ENCODE data around the gene UGT2A2. TPM values are rescaled to one million over a fixed set of nuclear protein-coding genes. Genes with fewer than 3 reads are reported as not detected.

UGT2A2 gene
- total and polyA plus RNA-seq, 4 experiments from 2014 or later: not detected

GRCh38 chr4:69653147-69653546, 13.7 kb upstream of the UGT2A2 start, which contains the start of gene UGT2A1:
Gene UGT2A1, minus strand, starts transcription at chr4:69653247. Its CDS starts 5,603 bp downstream, at chr4:69647644.
- peaks cover 0 to 2% (median 0%) of the 10 kb centered on the region in 8 donors for H3K9me3 Mint-ChIP-seq
- H3K4me1 Mint-ChIP-seq: no peaks in the 10 kb centered on the region
- no peak within 1 kb of the TSS for H3K4me3 Mint-ChIP-seq
- no peaks in the 10 kb centered on the region for H3K27me3 Mint-ChIP-seq
- no peaks in the 10 kb centered on the region for H3K36me3 Mint-ChIP-seq
- H3K9me3 ChIP-seq (ENCODE audit: control insufficient read depth in 1 of 2, low read length in 2 of 2): no peaks in the 10 kb centered on the region
- H3K27ac Mint-ChIP-seq: no peak within 1 kb of the TSS
- H3K27ac ChIP-seq (ENCODE audit: low read depth, low read length): no peak within 1 kb of the TSS
- no peak within 1 kb of the TSS for H3K4me3 ChIP-seq (ENCODE audit: low read length in 2 of 2)
- intact Hi-C loops (cut with micrococcal nuclease): no loop called here
- no peaks in the 10 kb centered on the region for H3K4me1 ChIP-seq (ENCODE audit: insufficient read depth, low read length)
- no peak for DNase-seq
- no peaks in the 10 kb centered on the region for H3K27me3 ChIP-seq (ENCODE audit: insufficient read depth, low read length)
- H3K36me3 ChIP-seq (ENCODE audit: insufficient read depth, low read length): no peaks in the 10 kb centered on the region
- POLR2A ChIA-PET (ENCODE audit: partially characterized antibody): no interaction called here
- CTCF ChIA-PET (ENCODE audit: partially characterized antibody): no interaction called here

GRCh38 chr4:69650872-69651271, 11.4 kb upstream of the UGT2A2 start:
- Mint-ChIP-seq H3K27ac (no peak overlapping the region), H3K27me3 (no peaks in the 10 kb centered on the region), H3K9me3 (no peaks in the 10 kb centered on the region), H3K4me1 (no peaks in the 10 kb centered on the region), H3K4me3 (no peak overlapping the region), H3K36me3 (no peaks in the 10 kb centered on the region)
- ChIA-PET CTCF (ENCODE audit: partially characterized antibody) (no interaction called here), POLR2A (ENCODE audit: partially characterized antibody) (no interaction called here)
- Histone ChIP-seq H3K4me1 (ENCODE audit: insufficient read depth, low read length) (no peaks in the 10 kb centered on the region), H3K9me3 (ENCODE audit: control insufficient read depth in 1 of 2, low read length in 2 of 2) (no peaks in the 10 kb centered on the region), H3K27me3 (ENCODE audit: insufficient read depth, low read length) (no peaks in the 10 kb centered on the region), H3K27ac (ENCODE audit: low read depth, low read length) (no peak overlapping the region), H3K4me3 (ENCODE audit: low read length in 2 of 2) (no peak overlapping the region), H3K36me3 (ENCODE audit: insufficient read depth, low read length) (no peaks in the 10 kb centered on the region)
- intact Hi-C loops (cut with micrococcal nuclease): no loop called here
- no peak for DNase-seq

- intact Hi-C loops (cut with micrococcal nuclease): no loop called here
- CTCF ChIA-PET (ENCODE audit: partially characterized antibody): no interaction called here
- POLR2A ChIA-PET (ENCODE audit: partially characterized antibody): no interaction called here
These were observed 10.2 kb upstream of the UGT2A2 start for GRCh38 chr4:69649629-69650028.

GRCh38 chr4:69649207-69649606, 9.8 kb upstream of the UGT2A2 start:
- POLR2A ChIA-PET (ENCODE audit: partially characterized antibody): no interaction called here
- intact Hi-C loops (cut with micrococcal nuclease): no loop called here

More at GRCh38 chr4:69649629-69650028, 10.2 kb upstream of the UGT2A2 start:
- Histone ChIP-seq H3K9me3 (ENCODE audit: control insufficient read depth in 1 of 2, low read length in 2 of 2) (no peaks in the 10 kb centered on the region), H3K27ac (ENCODE audit: low read depth, low read length) (no peak overlapping the region), H3K36me3 (ENCODE audit: insufficient read depth, low read length) (no peaks in the 10 kb centered on the region), H3K4me3 (ENCODE audit: low read length in 2 of 2) (no peak overlapping the region), H3K27me3 (ENCODE audit: insufficient read depth, low read length) (no peaks in the 10 kb centered on the region), H3K4me1 (ENCODE audit: insufficient read depth, low read length) (no peaks in the 10 kb centered on the region)
- H3K4me3 Mint-ChIP-seq: no peak overlapping the region
- no peaks in the 10 kb centered on the region for H3K27me3 Mint-ChIP-seq
- no peak overlapping the region for H3K27ac Mint-ChIP-seq
- DNase-seq: no peak
- no peaks in the 10 kb centered on the region for H3K9me3 Mint-ChIP-seq
- H3K4me1 Mint-ChIP-seq: no peaks in the 10 kb centered on the region
- no peaks in the 10 kb centered on the region for H3K36me3 Mint-ChIP-seq

GRCh38 chr4:69642961-69643360, 3.5 kb upstream of the UGT2A2 start:
- H3K27ac ChIP-seq (ENCODE audit: low read depth, low read length): no peak overlapping the region
- intact Hi-C loops (cut with micrococcal nuclease): no loop called here
- no peak overlapping the region for H3K4me3 ChIP-seq (ENCODE audit: low read length in 2 of 2)
- H3K4me1 Mint-ChIP-seq: no peaks in the 10 kb centered on the region
- ChIA-PET CTCF (ENCODE audit: partially characterized antibody) (no interaction called here), POLR2A (ENCODE audit: partially characterized antibody) (no interaction called here)
- H3K36me3 ChIP-seq (ENCODE audit: insufficient read depth, low read length): no peaks in the 10 kb centered on the region
- no peaks in the 10 kb centered on the region for H3K4me1 ChIP-seq (ENCODE audit: insufficient read depth, low read length)
- H3K9me3 Mint-ChIP-seq: peaks cover 0 to 3% (median 0%) of the 10 kb centered on the region in 8 donors
- no peak for DNase-seq
- H3K36me3 Mint-ChIP-seq: no peaks in the 10 kb centered on the region
- no peaks in the 10 kb centered on the region for H3K27me3 ChIP-seq (ENCODE audit: insufficient read depth, low read length)
- H3K27me3 Mint-ChIP-seq: no peaks in the 10 kb centered on the region
- no peak overlapping the region for H3K4me3 Mint-ChIP-seq
- H3K27ac Mint-ChIP-seq: no peak overlapping the region
- H3K9me3 ChIP-seq (ENCODE audit: control insufficient read depth in 1 of 2, low read length in 2 of 2): no peaks in the 10 kb centered on the region

More at GRCh38 chr4:69649207-69649606, 9.8 kb upstream of the UGT2A2 start:
- no peak overlapping the region for H3K27ac ChIP-seq (ENCODE audit: low read depth, low read length)
- no peaks in the 10 kb centered on the region for H3K9me3 ChIP-seq (ENCODE audit: control insufficient read depth in 1 of 2, low read length in 2 of 2)
- CTCF ChIA-PET (ENCODE audit: partially characterized antibody): no interaction called here
- H3K4me1 ChIP-seq (ENCODE audit: insufficient read depth, low read length): no peaks in the 10 kb centered on the region
- H3K36me3 ChIP-seq (ENCODE audit: insufficient read depth, low read length): no peaks in the 10 kb centered on the region
- no peaks in the 10 kb centered on the region for H3K36me3 Mint-ChIP-seq
- DNase-seq: no peak
- no peak overlapping the region for H3K4me3 Mint-ChIP-seq
- no peaks in the 10 kb centered on the region for H3K4me1 Mint-ChIP-seq
- peaks cover 0 to 2% (median 0%) of the 10 kb centered on the region in 8 donors for H3K9me3 Mint-ChIP-seq
- H3K27me3 ChIP-seq (ENCODE audit: insufficient read depth, low read length): no peaks in the 10 kb centered on the region
- H3K27ac Mint-ChIP-seq: no peak overlapping the region
- no peak overlapping the region for H3K4me3 ChIP-seq (ENCODE audit: low read length in 2 of 2)
- H3K27me3 Mint-ChIP-seq: no peaks in the 10 kb centered on the region

GRCh38 chr4:69640289-69640688, 847 bp upstream of the UGT2A2 start:
- no peaks in the 10 kb centered on the region for H3K27me3 ChIP-seq (ENCODE audit: insufficient read depth, low read length)
- H3K9me3 ChIP-seq (ENCODE audit: control insufficient read depth in 1 of 2, low read length in 2 of 2): no peaks in the 10 kb centered on the region
- DNase-seq: no peak
- Mint-ChIP-seq H3K27ac (no peak overlapping the region), H3K36me3 (no peaks in the 10 kb centered on the region), H3K9me3 (peaks cover 0 to 3% (median 0%) of the 10 kb centered on the region in 8 donors), H3K4me3 (no peak overlapping the region), H3K4me1 (no peaks in the 10 kb centered on the region), H3K27me3 (no peaks in the 10 kb centered on the region)
- H3K4me1 ChIP-seq (ENCODE audit: insufficient read depth, low read length): no peaks in the 10 kb centered on the region
- H3K4me3 ChIP-seq (ENCODE audit: low read length in 2 of 2): no peak overlapping the region
- POLR2A ChIA-PET (ENCODE audit: partially characterized antibody): no interaction called here
- H3K36me3 ChIP-seq (ENCODE audit: insufficient read depth, low read length): no peaks in the 10 kb centered on the region
- no peak overlapping the region for H3K27ac ChIP-seq (ENCODE audit: low read depth, low read length)
- CTCF ChIA-PET (ENCODE audit: partially characterized antibody): no interaction called here
- intact Hi-C loops (cut with micrococcal nuclease): no loop called here

GRCh38 chr4:69617083-69617694, 22.3 kb downstream of the UGT2A2 start:
- Mint-ChIP-seq H3K4me1 (peaks cover 0 to 2% (median 0%) of the 10 kb centered on the region in 4 donors), H3K27me3 (no peaks in the 10 kb centered on the region), H3K4me3 (no peak overlapping the region), H3K36me3 (no peaks in the 10 kb centered on the region), H3K9me3 (peaks cover 2 to 11% (median 4%) of the 10 kb centered on the region in 8 donors), H3K27ac (no peak overlapping the region)
- no peak overlapping the region for H3K27ac ChIP-seq (ENCODE audit: low read depth, low read length)
- H3K4me3 ChIP-seq (ENCODE audit: low read length in 2 of 2): no peak overlapping the region
- no peaks in the 10 kb centered on the region for H3K4me1 ChIP-seq (ENCODE audit: insufficient read depth, low read length)
- CTCF ChIA-PET (ENCODE audit: partially characterized antibody): no interaction called here
- H3K9me3 ChIP-seq (ENCODE audit: control insufficient read depth in 1 of 2, low read length in 2 of 2): no peaks in the 10 kb centered on the region
- no peak for DNase-seq
- H3K36me3 ChIP-seq (ENCODE audit: insufficient read depth, low read length): no peaks in the 10 kb centered on the region
- intact Hi-C loops (cut with micrococcal nuclease): no loop called here
- H3K27me3 ChIP-seq (ENCODE audit: insufficient read depth, low read length): no peaks in the 10 kb centered on the region
- POLR2A ChIA-PET (ENCODE audit: partially characterized antibody): no interaction called here
